ENCODE data around the gene PRSS22. TPM values are rescaled to one million over a fixed set of nuclear protein-coding genes. Genes with fewer than 3 reads are reported as not detected.

The PRSS22 gene
- total RNA-seq, 1 donor = not detected

GRCh38 chr16:2882650-2883457, 24.9 kb upstream of the PRSS22 start, which contains the start of gene FLYWCH2:
FLYWCH2 (plus strand) TSS chr16:2883215; CDS start chr16:2896450, 13,235 bp downstream.
- H3K4me3 ChIP-seq (ENCODE audit: low read depth, low read length) = peak within 1 kb of the TSS; percentile 87
- no peak for TF ChIP-seq CTCF (IDR thresholded peaks at IDR 0.05; ENCODE audit: insufficient read depth, low read length)
- peak; percentile 99 for DNase-seq (ENCODE audit: low read depth)

- TF ChIP-seq CTCF (IDR thresholded peaks at IDR 0.05; ENCODE audit: insufficient read depth, low read length) = no peak
- DNase-seq (ENCODE audit: low read depth) = no peak
- H3K4me3 ChIP-seq (ENCODE audit: low read depth, low read length) = peak overlapping the region; percentile 73
Measured at GRCh38 chr16:2881783-2882649, 24.0 kb upstream of the PRSS22 start.

DNA sequence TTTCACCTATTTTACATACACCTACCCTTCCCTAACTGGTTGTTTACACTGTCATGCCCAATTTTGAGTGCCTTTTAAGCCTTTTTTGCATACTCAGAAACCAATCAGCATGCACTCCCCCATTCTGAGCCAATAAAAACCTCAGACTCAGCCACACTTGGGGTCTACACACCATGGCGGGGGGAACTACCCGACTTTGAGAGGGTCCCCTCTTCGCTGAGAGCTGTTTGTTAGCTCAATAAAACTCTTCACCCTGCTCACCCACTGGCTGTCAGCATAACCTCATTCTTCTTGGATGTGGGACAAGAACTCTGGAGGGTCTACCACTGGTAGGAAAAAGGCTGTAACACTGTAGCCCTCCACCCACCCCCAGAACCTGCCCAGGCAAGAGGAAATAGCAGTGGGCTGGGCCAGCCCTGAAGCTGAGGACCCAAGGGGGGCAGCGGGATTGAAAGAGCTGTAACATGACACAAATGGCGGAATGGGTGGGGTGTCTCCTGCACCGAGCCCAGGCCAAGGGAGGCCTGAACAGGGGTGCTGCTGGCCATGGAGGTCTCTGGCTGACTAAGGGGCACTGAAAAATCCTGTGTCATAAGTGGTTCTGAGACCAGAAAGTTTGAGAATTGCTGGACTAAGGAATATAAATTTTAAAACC, 22.0 kb upstream of the PRSS22 start:
- no peak overlapping the region for H3K4me3 ChIP-seq (ENCODE audit: low read depth, low read length)
- no peak for TF ChIP-seq CTCF (IDR thresholded peaks at IDR 0.05; ENCODE audit: insufficient read depth, low read length)
- DNase-seq (ENCODE audit: low read depth) = no peak

DNA sequence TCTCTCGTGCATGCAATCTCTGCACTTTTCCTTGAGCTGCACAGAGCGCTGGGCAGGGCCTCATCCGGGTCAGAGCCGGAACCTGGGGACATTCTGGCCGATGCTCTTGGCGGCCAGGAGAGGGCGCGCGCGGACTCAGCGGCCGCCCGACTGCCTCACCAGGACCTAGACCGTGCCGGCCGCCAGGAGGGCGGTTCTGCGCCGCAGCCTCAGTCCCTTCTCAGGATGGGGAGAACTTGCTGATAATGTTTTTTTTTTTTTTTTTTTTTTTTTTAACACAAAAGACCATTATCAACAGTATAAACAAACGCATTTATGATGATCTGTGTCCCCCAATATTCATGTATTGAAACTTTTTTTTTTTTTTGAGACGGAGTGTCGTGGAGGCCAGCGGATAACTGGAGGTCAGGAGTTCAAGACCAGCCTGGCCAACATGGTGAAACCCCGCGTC, 17.0 kb upstream of the PRSS22 start:
- peak; percentile 87 for TF ChIP-seq CTCF (IDR thresholded peaks at IDR 0.05; ENCODE audit: insufficient read depth, low read length)
- H3K4me3 ChIP-seq (ENCODE audit: low read depth, low read length) = no peak overlapping the region
- peak; percentile 74 for DNase-seq (ENCODE audit: low read depth)

DNA sequence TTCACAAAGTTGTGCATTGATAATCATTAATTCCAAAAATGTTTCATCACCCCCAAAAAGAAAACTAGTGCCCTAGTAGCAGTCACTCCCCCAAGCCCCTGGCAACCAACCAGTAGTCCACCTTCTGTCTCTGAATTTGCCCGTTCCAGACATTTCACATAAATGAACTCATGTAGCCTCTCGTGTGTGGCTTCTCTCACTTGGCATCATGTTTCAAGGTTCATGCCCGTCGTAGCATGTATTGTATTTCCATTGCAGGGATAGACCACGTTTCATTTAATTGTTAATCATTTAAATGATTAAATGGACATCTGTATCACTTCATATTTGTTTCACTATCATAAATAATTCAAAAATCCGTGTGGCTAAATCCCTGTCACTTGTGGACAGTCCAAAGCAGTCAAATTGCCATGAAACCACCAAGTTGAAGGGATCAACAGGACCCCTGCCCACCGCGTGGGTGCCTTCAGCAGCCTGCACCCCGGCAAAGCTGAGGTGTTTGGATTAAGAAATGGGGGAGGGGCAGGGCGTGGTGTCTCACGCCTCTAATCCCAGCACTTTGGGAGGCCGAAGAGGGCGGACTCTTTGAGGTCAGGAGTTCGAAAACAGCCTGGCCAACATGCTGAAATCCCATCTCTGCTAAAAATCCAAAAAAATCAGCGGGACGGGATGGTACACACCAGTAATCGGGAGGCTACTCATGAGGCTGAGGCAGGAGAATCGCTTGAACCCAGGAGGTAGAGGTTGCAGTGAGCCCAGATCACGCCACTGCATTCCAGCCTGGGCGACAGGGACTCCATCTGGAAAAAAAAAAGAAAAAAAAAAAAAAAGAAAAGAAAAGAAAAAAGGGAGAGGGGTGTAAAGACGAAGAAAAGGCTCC, 16.3 kb upstream of the PRSS22 start:
- no peak for TF ChIP-seq CTCF (IDR thresholded peaks at IDR 0.05; ENCODE audit: insufficient read depth, low read length)
- H3K4me3 ChIP-seq (ENCODE audit: low read depth, low read length) = no peak overlapping the region
- no peak for DNase-seq (ENCODE audit: low read depth)

GRCh38 chr16:2871926-2872325, 14.0 kb upstream of the PRSS22 start:
- no peak for DNase-seq (ENCODE audit: low read depth)
- no peak overlapping the region for H3K4me3 ChIP-seq (ENCODE audit: low read depth, low read length)
- TF ChIP-seq CTCF (IDR thresholded peaks at IDR 0.05; ENCODE audit: insufficient read depth, low read length) = no peak
